GM18907 (cell line): ENCODE data around the gene BTF3L4.
A peak's percentile ranks its signal among the peaks of the same experiment; 100 is the strongest.

Source experiments
- ATAC-seq: cut with Tn5 transposase; IDR thresholded peaks from one replicate; pipeline ENCODE4 v1.9.1; 2021; ENCODE audit warnings: mild to moderate bottlenecking, moderate library complexity; ENCODE audit not compliant: unreplicated experiment

BTF3L4 gene

GRCh38 chr1:52122384-52122783, 66.3 kb downstream of the BTF3L4 start:
- ATAC-seq = no peak

DNA sequence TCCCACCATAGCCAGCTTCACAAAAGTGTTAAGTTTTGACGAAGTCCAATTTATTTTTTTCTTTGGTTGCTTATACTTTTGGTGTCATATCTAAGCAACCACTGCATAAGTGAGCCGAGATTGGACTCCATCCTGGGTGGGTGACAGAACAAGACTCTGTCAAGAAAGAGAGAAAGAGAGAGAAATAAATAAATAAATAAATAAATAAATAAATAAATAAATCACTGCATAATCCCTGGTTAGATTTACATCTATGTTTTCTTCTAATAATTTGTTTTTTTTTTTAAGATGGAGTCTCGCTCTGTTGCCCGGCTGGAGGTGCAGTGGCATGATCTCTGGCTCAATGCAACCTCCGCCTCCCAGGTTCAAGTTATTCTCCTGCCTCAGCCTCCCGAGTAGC, 67.5 kb downstream of the BTF3L4 start:
- ATAC-seq = no peak

DNA sequence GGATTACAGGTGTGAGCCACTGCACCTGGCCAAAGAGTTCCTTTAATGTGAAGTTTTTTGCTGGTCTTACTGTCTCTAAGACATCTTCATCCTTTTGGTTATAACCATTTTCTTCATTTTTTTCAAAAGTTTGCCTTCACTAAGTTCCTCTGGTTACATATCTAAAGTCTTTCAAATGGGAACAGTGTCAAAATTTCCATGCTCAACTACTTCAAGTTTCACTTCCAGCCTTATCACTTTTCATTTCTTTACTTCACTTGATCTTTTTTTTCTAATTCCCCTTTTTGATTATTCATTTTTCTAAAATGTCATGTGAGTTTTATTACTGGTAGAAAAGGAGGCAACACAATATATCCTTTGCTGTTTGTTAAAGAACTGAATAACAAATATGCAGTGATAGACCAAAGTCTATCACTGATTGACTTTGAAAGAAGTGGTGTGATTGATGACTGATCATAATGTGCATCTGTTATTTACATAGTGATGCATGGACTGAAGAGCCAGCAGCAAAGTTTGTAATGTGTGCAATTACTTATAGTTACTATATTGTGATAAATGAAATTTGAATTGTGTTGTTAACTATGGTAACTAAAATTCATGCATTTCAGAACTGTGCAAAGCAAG, 69.8 kb downstream of the BTF3L4 start:
- no peak for ATAC-seq

DNA sequence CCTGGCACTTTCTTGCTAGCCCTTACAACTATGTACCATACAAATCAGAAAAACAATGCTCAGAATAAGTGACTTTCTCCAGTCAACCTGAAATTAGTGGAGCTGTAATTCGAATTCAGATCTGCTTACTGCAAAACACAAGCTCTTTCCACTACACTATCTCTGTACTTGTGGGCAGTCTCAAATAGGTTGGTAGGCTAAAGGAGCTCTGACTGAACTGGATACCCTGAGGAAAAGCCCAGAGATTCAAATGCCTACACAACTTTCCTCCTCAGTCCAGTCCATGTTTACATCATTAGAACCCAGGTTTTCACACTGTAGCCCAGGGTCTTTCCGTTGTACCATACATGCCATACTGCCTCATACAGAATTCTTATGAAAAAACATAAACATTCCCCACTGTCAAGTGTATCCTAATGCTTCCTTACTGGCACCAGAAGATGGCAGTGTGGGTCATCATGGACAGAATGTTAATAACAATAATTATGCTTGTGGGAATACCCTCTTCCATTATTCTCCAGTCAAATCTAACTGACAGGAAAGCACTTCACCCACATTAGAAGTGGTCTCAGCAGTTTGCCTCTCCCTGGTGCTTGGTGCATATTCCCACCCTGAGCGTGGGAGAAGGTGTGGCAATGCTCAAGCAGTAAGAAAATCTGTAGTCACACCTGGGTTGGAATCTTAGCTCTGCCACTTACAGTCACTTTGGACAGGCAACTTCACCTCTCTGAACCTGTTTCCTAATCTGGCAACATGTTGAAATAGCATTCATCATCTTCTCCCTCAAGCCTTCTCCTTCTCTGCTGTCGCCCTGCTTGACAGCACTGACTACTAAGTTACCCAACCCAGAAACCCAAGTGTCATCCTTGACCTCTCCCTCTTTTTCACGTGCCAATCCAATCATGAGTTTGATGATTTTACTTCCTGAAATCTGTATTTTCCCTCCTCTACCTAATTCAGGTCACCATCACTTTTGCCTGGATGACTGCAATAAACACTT, 71.4 kb downstream of the BTF3L4 start:
- no peak for ATAC-seq

- peak; percentile 60 for ATAC-seq
These were observed 83.9 kb downstream of the BTF3L4 start for GRCh38 chr1:52139817-52140540.
